Activated naive CD4-positive, alpha-beta T cell treated with anti-CD3 and anti-CD28 coated beads, Interleukin-2, amount 50 U/mL, for 16 hours (primary cell): ENCODE measurements around the gene HYDIN.
"Not testable (repeated sequence)": the region's sequence is repeated elsewhere in the genome, so short reads cannot be mapped to it uniquely, and the experiment has no call there.

Experiments
- DNase-seq: peaks from one replicate; pipeline ENCODE4 v3.0.0-alpha.2; 2020

HYDIN gene

GRCh38 chr16:71080777-71081176, 149.7 kb downstream of the HYDIN start:
- DNase-seq = not testable (repeated sequence)

- DNase-seq = not testable (repeated sequence)
Observed at GRCh38 chr16:71080262-71080661, 150.3 kb downstream of the HYDIN start.

DNA sequence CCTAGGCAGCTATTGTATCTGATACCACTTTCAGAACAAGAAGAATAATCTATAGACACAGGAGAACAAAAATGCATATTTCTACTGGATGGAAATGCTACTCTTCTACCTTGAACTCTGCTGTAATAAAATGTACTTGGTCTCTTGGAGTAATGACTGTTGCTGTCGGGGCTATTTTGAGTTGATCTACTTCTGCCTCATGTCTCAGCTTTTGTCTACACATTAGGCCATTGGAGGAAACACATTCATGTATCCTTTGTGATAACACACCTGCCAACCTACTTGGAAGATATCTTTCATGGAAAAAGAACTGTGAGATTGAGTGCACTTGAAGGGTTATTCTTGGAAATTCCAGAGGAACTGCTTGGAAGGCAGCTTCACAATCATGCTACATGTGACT, 159.9 kb downstream of the HYDIN start:
- not testable (repeated sequence) for DNase-seq

- DNase-seq = not testable (repeated sequence)
Observed at GRCh38 chr16:71069842-71070241, 160.7 kb downstream of the HYDIN start.

DNA sequence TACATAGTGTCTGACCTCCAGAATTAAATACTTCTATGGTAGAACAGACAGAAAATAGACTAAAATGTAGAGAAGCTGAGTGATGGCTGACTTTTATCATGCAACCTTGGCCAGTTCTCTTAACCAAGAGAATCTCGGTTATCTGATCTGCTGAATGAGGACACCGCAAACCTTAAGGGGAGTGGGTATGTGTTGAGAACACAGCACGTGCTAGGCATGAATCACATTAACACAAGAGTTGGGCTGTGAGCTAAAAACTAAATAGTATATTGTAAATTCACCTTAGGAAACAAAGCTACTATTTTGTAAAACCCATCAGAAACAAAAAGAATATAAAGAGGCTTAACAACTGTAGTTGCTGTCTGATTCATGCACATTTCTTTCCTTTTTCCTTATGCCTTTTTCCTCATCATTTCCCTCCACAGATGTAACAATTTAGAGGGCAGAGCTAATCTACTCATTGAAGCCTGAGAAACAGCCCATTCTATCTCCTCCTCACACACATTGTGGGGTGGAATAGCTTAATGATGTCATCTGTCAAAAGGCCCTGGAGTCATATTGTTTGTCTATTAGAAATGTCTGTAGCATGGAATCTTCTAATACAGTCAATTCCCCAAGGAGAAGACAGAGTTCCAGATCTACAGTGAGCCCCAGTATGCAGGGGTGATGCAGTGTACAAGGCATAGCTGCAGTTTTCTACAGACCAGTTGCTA, 176.5 kb downstream of the HYDIN start:
- not testable (repeated sequence) for DNase-seq

GRCh38 chr16:71050307-71050706, 180.2 kb downstream of the HYDIN start:
- DNase-seq = not testable (repeated sequence)

- DNase-seq = not testable (repeated sequence)
Observed at GRCh38 chr16:71039368-71040111, 191.0 kb downstream of the HYDIN start.

DNA sequence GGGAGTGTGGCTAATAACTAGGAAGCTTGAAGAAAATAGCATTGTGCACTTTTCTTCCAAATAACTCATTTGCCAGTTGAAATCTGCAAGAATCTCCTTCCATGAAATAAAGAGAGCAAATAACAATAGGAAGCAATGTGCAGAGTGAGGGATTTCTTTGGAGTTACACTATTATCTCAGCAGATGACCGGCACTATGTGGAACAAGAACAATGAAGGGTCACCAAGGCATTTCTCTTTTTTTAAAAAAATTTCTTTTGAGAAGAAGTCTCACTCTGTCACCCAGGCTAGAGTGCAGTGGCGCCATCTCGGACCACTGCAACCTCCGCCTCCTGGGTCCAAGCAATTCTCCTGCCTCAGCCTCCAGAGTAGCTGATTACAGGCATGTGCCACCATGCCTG, 192.1 kb downstream of the HYDIN start:
- DNase-seq = not testable (repeated sequence)

- DNase-seq = not testable (repeated sequence)
Observed at GRCh38 chr16:71037987-71038386, 192.5 kb downstream of the HYDIN start.

DNA sequence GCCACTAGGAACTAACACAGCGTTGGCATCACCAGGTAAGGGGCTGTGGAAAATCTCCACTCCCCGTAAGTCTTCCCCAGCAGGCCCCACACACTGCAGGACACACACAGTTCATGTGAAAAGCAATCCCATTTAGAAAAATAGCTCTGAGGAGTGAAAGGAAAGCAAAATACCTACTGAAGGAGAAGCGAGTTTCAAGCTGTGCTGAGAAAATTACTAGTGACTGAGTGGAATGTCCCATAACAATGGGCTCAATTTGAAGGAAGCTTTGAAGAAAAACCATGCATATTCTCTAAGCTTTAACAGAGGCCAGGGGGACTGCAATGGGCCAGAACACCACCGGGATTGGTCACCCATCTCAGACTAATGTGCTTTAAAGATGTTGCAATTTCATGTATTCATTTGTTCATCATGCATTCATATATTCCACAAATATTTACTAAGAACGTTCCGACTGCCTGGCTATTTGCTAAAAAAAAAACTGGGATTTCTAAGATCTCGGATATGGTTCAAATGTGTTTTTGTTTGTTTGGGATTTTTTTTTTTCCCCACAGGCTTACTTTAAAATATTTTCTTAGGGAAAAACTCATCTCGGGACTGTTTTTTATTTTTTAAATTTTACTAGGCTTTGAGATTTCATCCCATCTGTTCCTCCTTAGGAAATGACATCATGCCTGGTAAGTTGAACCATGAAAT, 202.3 kb downstream of the HYDIN start:
- not testable (repeated sequence) for DNase-seq

- not testable (repeated sequence) for DNase-seq
Observed at GRCh38 chr16:71027511-71027910, 203.0 kb downstream of the HYDIN start.

DNA sequence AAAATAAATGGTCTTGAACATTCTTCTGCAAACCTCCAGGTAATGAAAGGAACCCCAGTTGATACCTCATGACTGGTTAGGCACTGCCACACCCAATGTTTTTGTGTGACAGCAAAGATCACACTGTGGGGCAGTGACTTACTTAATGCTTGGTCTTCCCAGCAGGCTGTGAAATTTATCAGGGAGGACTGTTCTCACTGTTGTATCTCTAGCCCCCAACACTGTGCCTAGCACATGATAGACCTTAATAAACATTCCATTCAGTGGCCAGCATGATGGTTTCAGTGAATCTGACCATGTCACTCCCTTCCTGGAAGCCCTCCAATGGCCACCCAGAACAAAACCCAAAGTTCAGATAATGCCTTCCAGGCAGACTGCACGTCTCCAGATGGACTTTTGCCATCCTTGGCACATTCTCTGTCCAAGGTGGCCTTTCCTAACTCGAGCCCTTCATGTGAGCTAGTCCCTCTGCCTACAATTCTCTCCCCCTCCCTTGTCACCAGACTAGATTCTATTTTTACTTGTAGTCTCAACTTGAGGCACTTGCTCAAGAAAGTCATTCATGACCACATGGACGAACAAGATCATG, 206.6 kb downstream of the HYDIN start:
- DNase-seq = not testable (repeated sequence)

GRCh38 chr16:71021961-71022537, 208.5 kb downstream of the HYDIN start:
- not testable (repeated sequence) for DNase-seq

DNA sequence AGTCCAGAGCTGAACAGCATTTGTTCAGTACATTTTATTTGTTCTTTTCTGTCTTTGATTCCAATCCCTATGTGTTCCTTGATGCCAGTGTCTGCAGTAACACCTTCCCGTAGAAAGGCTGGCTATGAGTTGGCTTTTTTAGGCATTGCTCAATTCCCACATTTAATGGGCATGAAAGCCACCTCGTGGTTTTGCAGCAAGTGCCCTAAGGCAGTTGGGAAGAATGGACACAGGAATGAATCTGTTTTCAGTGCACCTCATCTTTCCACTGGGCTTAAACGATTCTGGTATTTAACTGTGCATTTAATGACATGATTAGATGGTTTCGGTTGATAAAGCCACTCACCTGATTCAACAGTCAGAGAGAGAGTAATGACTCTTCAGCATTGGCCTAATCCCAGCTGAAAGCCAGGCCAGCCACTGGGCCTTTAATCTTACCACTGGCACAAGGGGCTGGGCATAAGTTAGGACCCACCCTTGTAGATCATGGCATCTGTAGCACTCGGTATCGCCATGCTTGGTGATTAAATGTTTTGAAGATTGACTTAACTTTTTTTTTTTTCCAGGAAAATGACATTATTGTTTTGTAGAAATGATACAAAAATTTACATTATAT, 211.3 kb downstream of the HYDIN start:
- DNase-seq = not testable (repeated sequence)

- DNase-seq = not testable (repeated sequence)
Observed at GRCh38 chr16:71015419-71015818, 215.1 kb downstream of the HYDIN start.

DNA sequence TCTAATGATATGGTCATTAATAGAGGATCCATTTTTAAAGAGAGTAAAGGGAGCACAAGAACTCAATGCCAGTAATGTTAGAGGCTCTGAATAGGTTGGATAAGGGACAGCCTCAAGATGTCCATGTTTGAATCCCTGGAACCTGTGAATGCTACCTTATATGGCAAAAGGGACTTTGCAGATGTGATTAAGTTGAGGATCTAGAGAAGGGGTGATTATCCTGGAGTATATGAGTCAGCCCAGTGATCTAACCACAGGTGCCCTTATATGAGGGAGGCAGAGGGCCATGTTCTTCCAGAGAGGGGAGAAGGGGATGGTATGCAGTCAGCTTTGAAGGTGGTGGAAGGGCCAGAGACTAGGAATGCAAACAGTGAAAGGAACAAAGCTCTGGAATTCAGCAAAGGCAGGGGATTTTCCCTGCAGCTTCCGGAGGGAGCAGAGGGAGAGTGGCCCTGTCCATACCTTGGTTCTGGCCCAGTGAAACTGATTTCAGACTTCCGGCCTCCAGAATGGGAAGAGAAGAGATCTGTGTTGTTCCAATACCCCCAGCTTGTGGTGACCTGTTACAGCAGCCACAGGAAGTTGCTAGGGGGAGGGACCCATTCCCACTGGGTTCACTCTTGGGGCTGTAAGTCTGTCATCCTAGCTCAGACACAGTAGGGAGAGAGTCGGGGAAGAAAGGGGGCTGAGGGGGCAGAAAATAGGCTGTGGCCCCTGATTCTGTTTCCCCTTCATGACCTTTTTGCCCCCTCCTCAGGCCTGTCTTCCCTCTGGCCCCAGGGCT, 220.9 kb downstream of the HYDIN start:
- not testable (repeated sequence) for DNase-seq

DNA sequence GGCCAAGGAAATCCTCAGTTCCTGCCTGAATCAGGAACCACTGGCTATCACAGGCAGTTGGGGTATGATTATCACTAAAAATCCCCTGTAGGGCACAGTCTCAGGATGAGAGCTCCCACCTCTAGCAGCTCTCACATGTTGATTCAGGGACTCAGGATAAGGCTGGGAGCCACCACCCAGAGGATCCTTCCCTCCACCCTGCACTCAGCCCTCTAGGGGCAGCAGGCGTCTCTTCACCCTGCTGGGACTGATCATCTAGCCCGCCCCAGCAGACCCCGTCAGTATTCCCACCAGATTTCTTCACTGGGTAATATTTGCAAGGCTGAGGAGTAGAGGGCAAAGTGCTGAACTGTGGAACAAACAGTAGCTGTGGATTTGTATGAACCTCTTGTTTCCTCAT, 224.0 kb downstream of the HYDIN start:
- not testable (repeated sequence) for DNase-seq

DNA sequence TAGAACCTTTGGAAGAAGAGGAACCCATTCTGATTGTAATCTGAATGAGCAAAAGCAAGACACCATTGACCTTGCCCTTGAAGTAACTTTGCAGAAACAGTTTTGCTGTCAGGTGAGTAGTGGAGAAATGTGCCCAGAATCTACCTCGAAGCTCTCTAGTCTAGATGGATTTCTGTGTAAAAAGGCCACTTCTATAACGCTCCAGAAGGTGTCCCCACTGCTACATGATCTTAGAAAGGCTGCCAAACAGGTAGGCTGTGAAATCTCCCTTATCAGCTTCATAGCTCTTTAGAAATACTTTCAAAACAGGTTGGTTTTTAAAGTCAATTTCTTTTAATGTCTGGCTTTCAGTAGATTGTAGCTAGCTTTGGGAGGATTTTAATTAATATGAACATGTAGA, 230.8 kb downstream of the HYDIN start:
- not testable (repeated sequence) for DNase-seq

- DNase-seq = not testable (repeated sequence)
Observed at GRCh38 chr16:70995799-70996198, 234.7 kb downstream of the HYDIN start.

GRCh38 chr16:70992511-70992910, 238.0 kb downstream of the HYDIN start:
- DNase-seq = not testable (repeated sequence)

DNA sequence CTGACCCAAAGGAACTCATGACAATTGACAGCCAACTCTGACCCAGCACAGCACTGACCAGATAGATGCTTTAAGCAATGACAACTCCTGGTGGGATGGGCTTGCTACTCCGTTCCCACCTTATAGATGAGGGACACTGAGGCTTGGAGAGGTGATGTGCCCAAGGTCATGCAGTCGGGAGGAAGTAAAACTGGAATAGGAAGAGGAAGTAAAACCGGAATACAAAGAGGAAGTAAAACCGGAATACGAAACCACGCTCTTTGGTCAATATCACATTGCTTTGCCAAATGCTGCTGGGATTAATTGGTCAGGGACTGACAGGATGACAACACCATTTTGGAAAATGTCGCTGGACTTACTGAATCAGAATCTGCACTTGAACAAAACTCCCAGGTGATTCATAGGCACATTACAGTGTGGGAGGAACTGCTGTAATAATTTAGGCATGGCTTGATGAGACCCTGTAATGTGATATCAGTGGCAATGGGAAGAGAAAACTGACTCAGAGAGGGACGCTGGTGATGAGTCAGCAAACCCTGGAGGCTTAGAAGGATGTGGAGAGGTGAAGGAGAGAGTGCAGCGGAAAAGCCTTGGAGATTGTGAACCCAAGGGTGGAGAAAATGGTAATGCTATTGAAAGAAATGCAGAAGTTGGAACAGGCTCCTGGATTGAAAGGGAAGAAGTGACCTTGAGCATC, 243.4 kb downstream of the HYDIN start:
- not testable (repeated sequence) for DNase-seq
